GM19468 (cell line): ENCODE results near the gene XPO4.
"Not testable (repeated sequence)": the region's sequence is repeated elsewhere in the genome, so short reads cannot be mapped to it uniquely, and the experiment has no call there.

Source experiments
- ATAC-seq: cut with Tn5 transposase; IDR thresholded peaks from one replicate; pipeline ENCODE4 v1.9.1; 2021; ENCODE audit warnings: mild to moderate bottlenecking, moderate library complexity, moderate number of reproducible peaks; ENCODE audit not compliant: unreplicated experiment; ENCODE audit errors: extremely low read depth

XPO4 gene

GRCh38 chr13:20743830-20744404 is 158.6 kb downstream of the XPO4 start:
- not testable (repeated sequence) for ATAC-seq

GRCh38 chr13:20740021-20740420 is 162.5 kb downstream of the XPO4 start:
- no peak for ATAC-seq

- no peak for ATAC-seq
These were observed 163.9 kb downstream of the XPO4 start for GRCh38 chr13:20738616-20739015.

GRCh38 chr13:20729633-20730585 is 172.6 kb downstream of the XPO4 start:
- no peak for ATAC-seq

GRCh38 chr13:20728579-20729311 is 173.8 kb downstream of the XPO4 start:
- no peak for ATAC-seq

GRCh38 chr13:20727856-20728255 is 174.7 kb downstream of the XPO4 start:
- no peak for ATAC-seq
